ENCODE data around the gene C11orf58.

C11orf58 gene

DNA sequence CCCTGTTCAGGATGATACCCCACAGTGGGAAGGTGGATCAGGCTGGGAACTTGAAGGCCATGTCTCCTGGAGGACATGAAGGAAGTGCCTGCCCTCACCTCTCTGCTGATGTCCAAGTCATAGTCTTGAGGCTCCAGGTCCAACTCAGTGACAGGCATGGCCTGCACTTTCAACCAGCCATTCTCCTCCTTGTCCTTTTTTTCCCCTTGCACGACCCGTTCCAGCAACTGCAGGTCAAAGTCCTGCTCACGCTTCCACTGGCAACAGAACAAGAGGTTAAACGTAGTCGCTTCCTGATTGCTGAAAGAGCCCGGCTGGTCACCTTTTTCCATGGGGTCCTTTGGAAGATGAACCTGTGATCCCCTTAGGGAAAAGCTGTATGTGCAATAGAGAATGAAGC is 47.7 kb downstream of the C11orf58 start:
- no peak for DNase-seq

DNA sequence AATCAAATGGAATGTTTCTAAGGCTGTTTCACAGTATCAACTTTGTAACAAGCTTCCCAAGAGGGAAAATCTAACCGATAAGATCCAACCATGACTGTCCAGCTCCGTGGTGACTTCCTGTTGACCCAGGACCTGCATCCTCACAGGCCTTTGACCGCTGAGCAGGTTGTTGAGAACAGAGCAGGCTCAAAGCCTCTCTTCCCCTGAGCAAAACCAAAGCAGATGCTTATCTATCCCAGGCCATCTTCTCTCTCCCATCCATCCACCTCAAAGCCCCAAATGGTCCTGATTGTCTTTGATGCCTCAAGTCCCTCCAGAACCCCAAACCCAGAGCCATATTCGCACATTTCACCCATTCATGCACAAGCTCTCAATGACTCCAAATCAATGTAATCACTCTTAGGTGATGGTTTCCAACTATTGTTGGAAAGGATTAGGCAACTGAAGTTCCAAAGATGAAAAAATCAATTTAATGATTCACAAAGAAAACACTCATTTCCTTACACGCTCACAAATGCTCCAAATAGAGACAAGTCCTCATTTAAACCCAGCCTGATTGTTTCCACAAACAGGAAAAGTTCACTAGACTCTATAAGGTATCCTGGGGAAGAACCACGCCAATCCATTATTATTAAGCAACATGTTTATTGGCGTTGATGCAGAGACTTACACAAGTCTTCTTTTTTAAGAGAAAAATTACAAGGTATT is 48.7 kb downstream of the C11orf58 start:
- no peak for DNase-seq

DNA sequence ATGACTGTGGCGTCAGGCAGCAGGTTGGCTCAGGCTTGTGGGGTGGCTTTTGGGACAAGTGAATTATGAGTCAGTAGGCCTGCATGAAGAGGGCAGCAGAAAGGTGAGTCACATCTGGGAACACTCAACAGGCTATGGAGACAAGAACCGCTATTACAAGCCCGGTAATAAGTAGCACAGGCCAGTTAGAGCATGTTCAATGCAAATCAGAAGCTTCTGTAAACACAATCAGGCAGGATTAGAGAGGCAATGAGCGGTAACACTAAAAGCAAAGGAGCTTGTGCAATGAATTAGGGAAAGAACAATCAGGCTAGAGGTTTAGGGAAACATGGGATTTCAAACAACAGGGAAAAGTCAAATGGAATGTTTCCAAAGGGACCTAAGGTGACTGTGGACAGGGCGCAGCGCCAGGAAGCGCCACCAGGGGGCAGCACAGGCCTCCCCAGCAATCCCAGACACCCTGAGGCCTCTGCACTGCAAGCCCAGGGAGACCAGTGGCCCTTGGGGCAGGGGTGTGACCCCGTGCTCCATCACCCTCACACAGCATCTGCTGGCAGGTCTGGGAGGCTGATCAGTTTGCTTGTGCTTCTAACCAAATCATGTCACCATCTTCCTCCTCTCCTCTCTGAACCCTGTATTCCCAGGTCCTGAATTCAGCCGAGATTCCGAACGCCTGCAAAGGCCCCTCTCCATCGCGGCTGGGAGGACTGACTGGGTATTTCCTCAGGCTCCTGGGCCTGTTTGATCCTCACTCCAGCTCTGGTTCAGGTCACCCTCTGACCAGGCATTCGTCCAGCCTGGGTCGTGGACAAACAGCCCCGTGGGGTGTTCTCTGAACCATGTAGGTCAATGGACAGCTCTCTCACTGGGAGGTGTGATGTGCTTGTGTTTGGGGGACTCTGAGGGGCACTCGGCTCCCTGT is 50.0 kb downstream of the C11orf58 start:
- peak; percentile 46 to 53 for DNase-seq

DNA sequence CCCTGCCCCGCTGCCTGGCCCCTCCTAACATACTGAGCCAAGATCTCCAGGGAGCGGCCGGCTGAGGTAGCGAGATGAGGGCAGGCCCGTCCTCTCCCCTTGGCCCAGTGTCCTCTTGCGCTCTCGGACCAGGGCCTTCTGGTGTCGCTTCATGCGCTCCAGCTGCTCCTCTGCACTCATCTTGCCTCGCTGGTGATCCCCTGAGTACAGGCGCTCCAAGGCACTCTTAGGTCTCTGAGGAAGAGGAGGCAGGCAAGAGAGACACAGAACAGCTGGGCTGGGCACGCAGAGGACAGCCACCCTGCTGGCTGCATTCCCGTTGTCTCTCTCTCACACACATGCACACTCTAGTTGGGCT is 50.6 kb downstream of the C11orf58 start:
- no peak for DNase-seq

DNA sequence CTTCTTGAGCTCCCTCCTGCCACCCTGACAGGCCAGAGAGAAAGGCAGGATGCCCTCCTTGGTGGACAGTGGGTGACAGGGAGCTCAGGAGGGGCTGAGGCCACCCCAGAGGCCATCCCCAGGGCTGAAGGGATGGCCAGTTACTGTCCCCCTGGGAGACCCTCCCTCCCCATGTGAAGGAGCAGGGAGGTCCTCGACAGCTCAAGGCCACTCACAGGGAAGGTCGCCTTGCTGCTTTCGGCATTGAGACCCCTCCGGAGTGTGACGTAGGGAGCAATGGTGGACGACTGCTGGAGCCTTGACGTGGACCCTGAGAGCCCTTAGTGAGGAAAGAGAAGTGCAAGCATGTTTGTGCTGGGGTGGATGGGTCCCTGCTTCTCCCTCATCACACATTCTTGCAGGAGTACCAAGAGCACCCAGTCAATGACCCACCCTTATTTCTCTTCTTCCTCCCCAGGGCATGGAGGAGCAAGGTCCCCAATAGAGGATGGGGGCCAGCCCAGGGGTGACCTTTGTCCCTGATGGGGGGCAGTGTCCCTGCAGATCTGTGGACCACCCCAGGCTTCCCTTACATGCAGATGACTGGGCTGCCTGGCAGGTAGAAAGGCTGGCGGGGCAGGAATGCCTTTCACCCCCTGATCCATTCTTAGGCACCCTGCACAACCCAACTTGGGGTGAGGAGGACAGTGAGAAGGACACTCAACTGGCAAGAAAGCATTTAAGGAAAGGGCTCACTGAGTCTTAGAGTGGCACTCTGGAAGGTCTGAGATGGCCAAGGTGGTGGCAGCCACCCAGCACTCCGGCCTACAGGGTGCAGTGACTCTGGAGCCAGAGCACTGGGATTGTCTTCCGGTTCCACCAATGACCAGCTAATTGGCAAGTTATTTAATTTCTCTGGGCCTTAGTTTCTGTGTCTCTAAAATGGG is 51.4 kb downstream of the C11orf58 start:
- no peak for DNase-seq

DNA sequence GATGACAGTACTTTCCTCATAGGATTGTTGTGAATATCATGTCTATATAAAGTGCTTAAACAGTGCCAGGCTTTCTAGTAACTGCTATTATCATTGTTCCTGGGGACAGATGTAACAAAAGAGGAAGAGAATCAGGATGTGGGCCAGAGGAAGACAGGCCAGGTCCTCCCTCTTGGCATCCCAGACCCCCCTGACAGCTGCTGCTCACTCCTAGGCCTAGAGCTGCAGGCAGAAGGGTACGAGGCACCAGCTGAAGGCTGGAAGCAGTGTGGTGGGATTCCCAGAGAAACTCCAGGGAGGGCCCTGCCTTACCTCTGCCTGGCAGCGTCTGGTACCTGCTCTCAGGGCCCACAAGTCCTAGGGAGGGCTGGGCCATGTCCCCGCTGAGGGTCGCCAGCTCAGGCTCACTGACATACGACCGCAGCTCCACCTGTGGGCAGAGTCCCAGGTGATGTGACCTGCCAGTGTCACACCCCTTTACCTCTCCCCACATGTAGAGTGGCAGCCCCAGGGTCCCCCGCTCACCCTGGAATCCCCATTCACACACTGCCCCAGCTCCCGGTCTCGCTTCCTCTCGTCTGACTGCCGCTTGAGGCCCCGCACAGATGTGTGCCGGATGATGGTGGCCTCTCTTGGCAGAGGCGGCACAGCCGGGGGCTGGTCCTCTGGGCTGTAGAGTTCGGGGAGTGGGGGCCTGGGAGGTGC is 52.2 kb downstream of the C11orf58 start:
- DNase-seq: no peak

DNA sequence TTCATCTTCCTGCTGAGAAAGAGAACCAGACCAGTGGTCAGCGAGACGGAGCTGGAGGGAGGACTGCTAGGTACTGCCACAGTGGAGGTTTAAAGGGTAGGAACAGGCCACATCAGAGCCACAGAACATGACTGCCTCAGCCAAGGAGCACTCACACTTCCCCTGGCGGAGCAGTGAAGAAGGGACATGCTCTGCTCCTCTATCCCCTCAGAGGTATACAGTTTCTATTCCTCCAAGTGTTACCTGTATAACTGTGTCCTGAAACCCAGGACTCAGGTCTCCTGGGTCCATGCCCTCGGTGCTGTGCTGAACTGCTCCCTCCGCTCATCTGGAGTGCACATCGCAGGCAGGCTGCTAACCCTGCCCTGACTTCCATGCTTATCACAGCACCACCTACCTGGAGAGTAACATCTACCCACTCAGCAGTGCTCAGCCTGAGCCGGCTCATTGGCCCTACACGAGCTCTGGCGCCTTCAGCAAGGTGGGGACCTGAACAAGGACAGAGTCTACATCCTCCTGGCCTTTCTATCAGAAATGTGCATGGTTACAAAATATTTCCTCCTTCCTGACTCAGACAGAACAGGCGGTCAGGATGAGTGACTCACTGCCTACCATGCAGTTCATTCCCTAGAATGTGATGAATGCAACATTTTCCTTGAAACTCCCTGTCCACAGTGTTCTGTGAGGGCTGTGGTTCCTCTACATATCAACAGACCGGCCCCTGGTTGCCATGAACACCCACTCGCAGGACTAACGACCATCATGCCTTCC is 52.9 kb downstream of the C11orf58 start:
- no peak for DNase-seq

DNA sequence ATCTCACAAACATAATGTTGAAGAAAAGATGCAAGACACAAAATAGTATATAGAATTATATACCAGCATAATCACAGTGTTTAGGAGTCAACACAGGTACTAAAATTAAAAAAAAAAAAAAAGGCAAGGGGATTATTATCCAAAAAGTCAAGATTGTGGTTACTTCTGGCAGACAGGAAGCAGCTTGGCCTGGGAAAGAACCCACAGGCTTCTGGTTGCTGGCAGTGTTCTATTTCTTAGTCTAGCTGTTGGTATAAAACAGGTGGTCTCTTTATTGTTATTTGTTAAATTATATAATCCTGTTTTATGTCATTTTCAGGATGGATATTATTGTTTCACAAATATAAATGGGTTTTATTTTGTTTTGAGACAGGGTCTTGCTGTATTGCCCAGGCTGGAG is 54.0 kb downstream of the C11orf58 start:
- DNase-seq: no peak

DNA sequence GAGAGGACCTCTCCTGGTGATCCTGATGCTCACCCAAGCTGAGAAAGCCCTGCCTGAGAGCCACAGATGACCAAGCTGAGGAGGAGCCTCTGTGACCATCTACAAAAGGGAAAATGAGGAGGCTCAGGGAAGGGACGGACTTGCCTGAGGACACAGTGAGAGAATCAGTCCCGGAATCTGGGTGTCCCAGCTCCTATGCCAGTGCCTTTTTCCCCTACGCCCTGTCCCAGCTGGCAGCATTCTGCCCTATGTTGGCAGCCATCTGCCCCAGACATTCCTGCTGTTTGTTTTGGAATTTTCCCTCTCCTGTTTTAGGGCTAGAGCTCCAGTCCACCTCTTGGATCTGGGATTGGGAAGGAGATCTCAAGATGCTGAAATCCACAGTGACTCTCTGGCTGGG is 54.6 kb downstream of the C11orf58 start:
- no peak for DNase-seq

DNA sequence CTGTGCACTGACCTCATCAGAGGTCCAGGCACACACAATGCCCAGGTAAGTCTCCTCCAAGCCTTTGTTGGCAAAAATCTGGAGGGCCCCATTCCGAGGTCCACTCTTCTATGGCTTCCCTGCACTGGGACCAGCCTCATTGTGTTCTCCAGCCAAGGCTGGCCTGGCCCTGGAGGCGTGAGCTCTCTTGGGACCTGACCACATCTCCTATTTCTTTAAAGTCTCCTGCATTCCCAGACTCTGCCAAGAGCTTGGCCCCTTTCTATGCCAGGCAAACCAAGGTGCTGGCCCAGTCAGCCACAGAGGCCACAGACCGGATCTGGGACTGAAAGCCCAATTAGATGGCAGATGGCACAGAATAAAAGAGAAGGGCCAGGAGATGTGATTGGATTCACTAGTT is 55.1 kb downstream of the C11orf58 start:
- no peak for DNase-seq

DNA sequence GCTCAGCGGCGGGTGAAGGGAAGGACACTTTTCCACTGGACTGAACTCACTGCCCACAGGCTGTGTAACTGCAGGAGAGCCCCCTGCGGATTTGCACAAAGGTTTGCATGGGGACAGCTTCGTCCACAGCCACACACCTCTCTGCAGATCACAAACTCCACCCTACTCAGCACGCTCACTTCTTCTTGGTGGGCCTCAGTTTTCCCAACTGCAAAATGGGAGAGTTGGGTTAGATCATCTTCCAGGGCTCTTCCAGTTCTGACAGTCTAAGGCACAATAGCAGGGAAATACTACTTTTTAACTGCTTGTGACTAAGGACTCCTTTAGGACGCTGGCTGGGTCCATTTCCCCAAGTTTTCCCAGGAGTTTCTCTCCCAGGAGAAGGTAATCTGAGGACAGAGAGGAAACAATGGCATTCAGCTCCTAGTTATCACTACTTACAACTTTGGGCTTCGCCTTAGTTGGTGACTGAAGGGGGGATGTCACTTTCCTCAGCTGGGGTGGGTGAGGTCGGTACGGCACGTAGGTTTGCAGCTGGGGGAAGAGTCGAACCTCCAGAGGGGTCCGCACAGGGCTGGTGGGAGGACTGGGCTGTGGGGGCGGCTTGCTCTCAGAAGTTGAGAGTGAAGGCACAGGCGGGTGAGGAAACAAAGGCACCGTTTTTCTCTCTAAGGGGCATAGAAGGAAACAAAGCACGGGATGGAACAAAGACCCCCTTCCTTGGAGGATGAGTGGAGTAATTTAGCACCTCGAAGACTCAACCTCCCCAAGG is 55.8 kb downstream of the C11orf58 start:
- no peak for DNase-seq

DNA sequence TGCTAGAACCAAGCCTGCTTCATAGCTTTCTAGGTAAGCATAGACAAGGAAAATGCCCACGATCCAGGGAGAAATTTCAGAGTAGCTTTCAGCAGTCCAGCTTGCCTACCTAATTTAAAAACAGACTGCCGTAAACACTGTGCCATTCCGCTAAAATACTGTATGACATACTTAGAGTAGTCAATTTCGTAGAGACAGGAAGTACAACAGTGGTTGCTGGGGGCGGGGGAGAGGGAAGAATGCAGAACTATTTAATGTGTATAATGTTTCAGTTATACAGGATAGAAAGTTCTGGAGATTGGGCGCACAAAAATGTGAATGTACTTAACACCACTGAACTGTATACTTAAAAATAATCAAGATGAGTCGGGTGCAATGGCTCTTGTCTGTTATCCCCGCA is 56.7 kb downstream of the C11orf58 start:
- DNase-seq: no peak

DNA sequence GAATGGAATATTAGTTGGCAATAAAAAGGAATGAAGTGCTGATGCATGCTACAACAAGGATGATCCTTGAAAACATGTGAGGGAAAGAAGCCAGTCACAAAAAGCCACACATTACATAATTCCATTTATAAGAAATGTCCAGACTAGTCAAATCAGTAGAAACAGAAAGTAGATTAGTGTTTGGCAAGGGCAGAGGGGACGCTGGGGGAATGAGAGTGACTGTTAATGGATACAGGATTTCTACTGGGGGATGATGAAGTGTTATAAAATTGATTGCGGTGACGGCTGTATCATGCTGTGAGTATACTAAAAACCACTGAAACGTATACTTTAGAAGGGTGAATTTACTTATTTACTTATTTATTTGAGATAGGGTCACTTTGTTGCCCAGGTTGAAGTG is 57.9 kb downstream of the C11orf58 start:
- DNase-seq: no peak

DNA sequence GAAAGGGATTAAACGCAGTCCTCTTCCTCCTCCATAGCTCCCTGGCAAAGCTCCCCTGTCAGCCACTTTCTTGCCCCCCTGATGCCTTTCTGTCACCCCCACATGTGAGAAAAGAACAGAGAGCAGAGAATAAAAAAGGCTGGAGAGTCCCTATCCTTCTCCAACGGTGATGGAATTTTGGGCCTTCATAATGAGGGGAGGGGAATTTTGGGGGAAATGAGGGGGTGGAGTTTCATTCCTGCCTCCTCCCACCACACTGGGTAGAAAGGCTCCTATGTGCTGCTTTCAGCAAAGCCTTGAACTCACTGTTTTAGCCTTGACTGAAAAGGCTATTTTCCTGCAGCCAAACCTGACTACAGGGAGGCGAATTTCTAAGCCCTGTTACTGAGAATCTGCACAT is 59.3 kb downstream of the C11orf58 start:
- DNase-seq: no peak

DNA sequence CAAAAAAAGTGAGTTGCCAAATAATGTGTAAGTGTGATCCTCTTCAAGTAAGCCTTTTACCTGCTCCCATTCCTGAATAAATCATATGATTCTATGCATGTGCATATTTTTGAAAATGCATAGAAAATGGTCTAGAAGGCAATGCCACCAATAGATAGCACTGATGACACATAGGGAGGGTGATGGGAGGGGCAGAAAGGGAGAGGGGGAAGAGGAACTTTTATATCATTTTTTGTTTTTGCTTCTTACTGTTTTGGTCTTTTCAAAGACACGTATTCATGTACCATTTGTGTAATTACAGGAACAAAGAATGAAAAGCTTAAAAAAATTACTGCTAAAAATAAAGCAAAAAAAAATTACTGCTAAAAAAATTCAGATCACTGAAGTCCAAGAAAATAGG is 60.8 kb downstream of the C11orf58 start:
- DNase-seq: no peak

DNA sequence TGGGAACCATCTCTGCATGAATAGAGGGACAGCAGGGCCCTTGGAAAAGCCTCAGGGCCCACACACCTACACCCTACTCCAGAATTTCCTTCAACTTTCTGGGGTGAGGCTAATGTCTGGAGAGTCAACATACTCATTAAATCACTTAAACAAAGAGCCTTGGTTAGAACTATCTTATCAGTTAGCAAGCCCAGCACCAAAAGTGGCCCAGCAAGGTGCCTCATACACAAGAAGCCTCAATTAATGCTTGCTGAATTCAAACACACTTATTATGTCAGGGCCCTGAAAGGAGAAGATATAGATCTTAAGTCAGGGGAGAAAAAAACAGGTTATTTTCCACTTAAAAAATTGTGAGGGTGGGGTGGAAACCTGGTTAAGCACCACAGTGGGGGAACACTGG is 61.4 kb downstream of the C11orf58 start:
- DNase-seq: no peak

DNA sequence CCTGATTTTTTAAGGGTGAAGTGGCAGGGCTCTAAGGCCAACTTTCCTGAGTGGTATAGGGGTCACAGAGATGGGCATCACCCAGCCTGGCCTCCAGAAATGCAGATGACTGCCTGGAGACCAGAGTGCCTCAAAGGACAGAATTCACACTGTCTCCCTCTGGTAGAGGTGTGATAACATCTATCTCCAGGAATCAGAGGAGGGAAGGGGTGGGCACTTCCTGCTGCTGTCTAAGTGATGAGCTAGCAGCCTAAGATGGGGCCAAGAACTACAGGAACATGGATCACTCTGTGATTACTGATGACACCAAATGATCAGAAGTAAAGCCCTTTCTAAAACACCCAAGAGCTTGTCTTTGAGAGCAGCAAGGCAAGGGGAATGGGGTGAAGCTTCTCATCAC is 61.9 kb downstream of the C11orf58 start:
- no peak for DNase-seq

DNA sequence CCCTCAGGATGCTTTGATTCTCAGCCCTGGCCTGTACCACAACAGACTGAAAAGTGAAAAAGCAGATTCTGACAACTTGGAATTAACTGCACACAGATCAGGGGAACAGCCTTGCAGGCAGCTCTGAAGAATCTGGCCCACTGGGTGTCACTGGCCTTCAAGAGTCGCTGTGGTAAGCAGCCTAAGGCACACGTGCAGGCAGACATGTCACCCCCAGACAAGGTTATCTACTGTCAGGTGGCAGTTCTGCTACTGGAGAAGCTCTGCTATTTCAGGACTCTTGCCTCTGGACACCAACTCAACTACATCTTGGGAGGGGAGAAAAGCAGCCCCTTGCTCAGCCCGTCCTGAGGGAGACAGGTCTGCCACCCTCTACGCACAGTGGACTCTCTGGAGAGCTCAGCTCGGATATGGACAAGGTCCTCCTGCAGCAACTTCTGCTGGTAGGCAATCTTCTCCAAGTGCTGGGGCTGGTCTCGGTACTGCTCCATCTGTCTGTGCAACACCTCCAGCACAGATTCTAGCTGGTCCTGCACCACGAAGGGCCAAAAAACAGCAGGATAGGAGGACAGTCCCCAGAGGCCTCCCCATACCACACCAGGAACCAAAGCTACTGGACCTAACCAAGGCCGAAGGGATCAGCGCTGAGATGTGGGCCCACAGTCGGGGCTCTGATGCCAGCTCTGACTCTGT is 63.0 kb downstream of the C11orf58 start:
- no peak for DNase-seq

DNA sequence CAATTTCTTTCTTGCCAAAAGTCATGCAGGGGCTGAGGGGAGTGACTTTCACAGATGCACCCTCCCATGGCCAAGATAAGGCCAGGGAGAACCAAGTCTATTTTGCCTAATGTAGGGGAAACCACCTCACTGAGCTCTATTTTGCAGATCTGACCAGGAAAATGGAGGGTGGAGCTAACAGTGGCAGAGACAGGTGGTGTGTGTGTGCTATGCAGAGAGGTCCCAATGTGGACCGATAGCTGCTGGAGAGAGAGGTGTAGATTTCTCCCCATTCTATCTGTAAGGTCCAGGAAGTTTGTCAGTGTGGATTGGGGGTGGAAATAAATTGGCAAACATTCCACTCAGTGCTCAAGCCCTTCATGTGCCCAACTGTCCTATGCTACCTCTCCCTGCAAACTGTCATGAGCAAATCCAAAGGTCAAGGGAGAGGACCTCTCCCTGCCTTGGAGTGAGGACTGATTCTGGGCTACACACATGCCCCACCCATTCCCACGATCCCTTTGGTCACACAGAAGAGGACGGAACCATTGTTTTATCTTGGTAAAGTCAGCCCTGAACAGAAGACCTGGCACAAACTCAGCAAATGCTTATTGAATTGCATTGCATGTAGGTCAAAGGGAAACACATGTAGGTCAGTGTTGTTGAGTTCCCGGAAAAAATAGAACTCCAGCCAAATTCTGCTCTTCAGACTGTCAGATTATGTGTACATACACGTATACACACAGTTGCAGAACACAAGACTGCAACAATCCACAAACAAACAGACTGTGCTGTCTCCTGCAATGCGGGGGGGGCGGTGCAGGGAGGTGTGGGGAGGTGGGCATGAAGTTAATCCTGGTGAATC is 65.9 kb downstream of the C11orf58 start:
- no peak for DNase-seq
